GM21529 (cell line): ENCODE data around the gene MTREX.

ENCODE experiments used
- ATAC-seq: cut with Tn5 transposase; IDR thresholded peaks from one replicate; pipeline ENCODE4 v1.9.1; 2021; ENCODE audit not compliant: unreplicated experiment

Gene MTREX

GRCh38 chr5:55470282-55470681 lies 162.5 kb downstream of the MTREX start:
- ATAC-seq, result no peak

GRCh38 chr5:55471468-55471867 lies 163.7 kb downstream of the MTREX start:
- ATAC-seq, result no peak

- no peak for ATAC-seq
These were observed 164.9 kb downstream of the MTREX start for GRCh38 chr5:55472642-55473041.
